Measurements from ENCODE around the gene TNS3. TPM values are rescaled to one million over a fixed set of nuclear protein-coding genes. Genes with fewer than 3 reads are reported as not detected.

TNS3 gene
- total RNA-seq, 1 experiment from 2014 or later: 9.5 TPM

DNA sequence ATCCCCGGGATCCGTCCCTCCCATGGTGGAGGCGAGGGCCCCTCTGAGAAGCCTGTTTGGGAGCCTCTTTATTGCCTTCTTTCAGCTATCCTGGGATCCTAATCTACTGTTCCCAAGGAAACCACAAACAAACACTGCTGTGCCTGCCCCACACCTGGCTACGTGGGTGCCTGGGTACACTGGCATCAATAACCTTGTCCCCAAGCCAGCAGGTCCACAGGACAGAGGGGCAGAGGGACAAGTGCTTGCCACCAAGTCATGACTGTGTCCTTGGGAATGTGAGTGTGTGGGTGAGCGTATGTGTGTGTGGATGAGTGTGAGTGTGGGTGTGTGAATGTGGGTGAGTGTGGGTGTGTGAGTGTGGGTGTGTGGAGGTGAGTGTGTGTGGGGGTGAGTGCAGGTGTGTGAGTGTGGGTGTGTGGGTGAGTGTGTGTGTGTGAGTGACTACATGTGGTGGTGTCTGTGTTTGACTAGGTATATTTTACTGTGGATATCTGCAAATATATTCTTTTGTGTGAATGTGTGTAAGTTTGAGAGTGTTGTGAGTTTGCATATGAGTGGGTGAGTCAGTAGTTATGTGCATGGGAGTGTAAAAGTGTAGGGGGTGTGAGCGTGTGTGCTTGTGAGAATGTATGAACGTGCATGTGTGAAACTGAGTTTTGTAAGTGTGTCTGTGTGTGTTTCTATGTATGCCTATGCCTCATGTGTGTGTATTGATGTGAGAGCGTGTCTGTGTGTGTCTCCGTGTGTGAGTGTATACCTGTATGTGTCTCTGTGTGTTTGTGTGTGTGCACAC is 96.1 kb downstream of the TNS3 start:
- H3T11ph ChIP-seq (ENCODE audit: low read length): no peak overlapping the region
- H3K4me1 Mint-ChIP-seq: peaks cover 31 to 37% of the 10 kb centered on the region in 2 experiments
- H3K27ac ChIP-seq (ENCODE audit: insufficient read length, low read depth, low read length): no peak overlapping the region
- H3K4me2 ChIP-seq (ENCODE audit: insufficient read depth, insufficient read length, low read length): no peak overlapping the region
- no peak overlapping the region for H3K23ac ChIP-seq (ENCODE audit: insufficient read length, low read depth, low read length)
- peaks cover 3% of the 10 kb centered on the region; the same call in 1 of the 2 replicates for H3K4me1 ChIP-seq (ENCODE audit: insufficient read depth, low read length)
- TF ChIP-seq CTCF (conservative IDR thresholded peaks at IDR 0.05): no peak
- no peak overlapping the region for H4K91ac ChIP-seq (ENCODE audit: insufficient read length, low read depth, low read length)
- no CpG with 5 or more reads among the region's 9 CpGs for WGBS (ENCODE audit: extremely low coverage, insufficient read length, low lambda C conversion rate)
- no peak overlapping the region for H3K18ac ChIP-seq (ENCODE audit: insufficient read length, low read depth, low read length)
- H3K4me3 Mint-ChIP-seq: no peak overlapping the region
- H4K20me1 ChIP-seq (ENCODE audit: control insufficient read depth, insufficient read depth, insufficient read length): no peaks in the 10 kb centered on the region
- H3K36me3 Mint-ChIP-seq (ENCODE audit: insufficient read depth in 1 of 3, low read depth in 3 of 3): peaks cover 2 to 15% (median 7%) of the 10 kb centered on the region in 3 experiments; a peak in 5 of 7 replicates
- no peak overlapping the region for H2BK5ac ChIP-seq (ENCODE audit: insufficient read length, low read length)
- H2BK12ac ChIP-seq (ENCODE audit: insufficient read length, low read depth, low read length): no peak overlapping the region
- H3K14ac ChIP-seq (ENCODE audit: insufficient read depth, low read length): no peak overlapping the region
- H3K27ac Mint-ChIP-seq: no peak overlapping the region; a peak in 1 of 7 replicates
- H3K4ac ChIP-seq (ENCODE audit: low read depth, low read length): no peak overlapping the region
- no peak overlapping the region for H3K9ac ChIP-seq (ENCODE audit: extremely low read depth, insufficient read length, low read length)
- H3K9me3 ChIP-seq (ENCODE audit: control insufficient read depth, low read depth, low read length): no peaks in the 10 kb centered on the region
- H3K27me3 ChIP-seq (ENCODE audit: insufficient read depth, low read length): peaks cover 22% of the 10 kb centered on the region; the same call in 1 of the 2 replicates
- no peaks in the 10 kb centered on the region for H3K79me2 ChIP-seq (ENCODE audit: insufficient read depth, low read length)
- peaks cover 97% of the 10 kb centered on the region for H3K27me3 Mint-ChIP-seq (ENCODE audit: low read depth)
- no peak overlapping the region for H2BK120ac ChIP-seq (ENCODE audit: low read depth, low read length, poor library complexity, severe bottlenecking)
- no peak overlapping the region for H3K56ac ChIP-seq (ENCODE audit: insufficient read length, low read depth, low read length)
- no peak overlapping the region for H2AK5ac ChIP-seq (ENCODE audit: insufficient read length, low read length)
- H3K9me3 Mint-ChIP-seq: peaks cover 5 to 9% of the 10 kb centered on the region in 2 experiments; a peak in 3 of 5 replicates
- H3K23me2 ChIP-seq (ENCODE audit: insufficient read length, low read depth, low read length, poor library complexity, severe bottlenecking): no peaks in the 10 kb centered on the region
- H4K8ac ChIP-seq (replicated peaks; ENCODE audit: insufficient read length, low read depth, low read length): no peak overlapping the region
- no peak for DNase-seq
- H3K79me1 ChIP-seq (ENCODE audit: insufficient read depth, low read depth, low read length, poor library complexity, severe bottlenecking): no peaks in the 10 kb centered on the region
- no peak overlapping the region for H2BK15ac ChIP-seq (ENCODE audit: low read depth, low read length)
- H2BK20ac ChIP-seq (ENCODE audit: low read depth, low read length, poor library complexity, severe bottlenecking): no peak overlapping the region
- no peak overlapping the region for H4K5ac ChIP-seq (ENCODE audit: insufficient read length, low read depth, low read length)
- no peak overlapping the region for H2AFZ ChIP-seq (ENCODE audit: low read length)
